GM23248 (cell line): Measurements from ENCODE around the gene LDLRAD3.

Experiments
- EZH2 ChIP-seq: fragments of 200-600 bp; sonication (generic); IDR thresholded peaks from 2 replicates; pipeline ENCODE4 v1.6.1; 2018; ENCODE audit warnings: antibody characterized with exemption, mild to moderate bottlenecking; ENCODE audit not compliant: insufficient read depth, poor library complexity, severe bottlenecking
- EZH2phosphoT487 ChIP-seq: fragments of 200-600 bp; sonication (generic); IDR thresholded peaks from 2 replicates; pipeline ENCODE4 v1.6.1; 2018; ENCODE audit warnings: antibody characterized with exemption, moderate library complexity, mild to moderate bottlenecking, low read depth; ENCODE audit not compliant: insufficient read depth

GRCh38 chr11:35964841-35965240, 21.0 kb downstream of the LDLRAD3 start:
- TF ChIP-seq EZH2 (no peak), EZH2phosphoT487 (no peak)
